SKM-1 (cell line): Measurements from ENCODE around the gene TRA2A.

Experiments
- DNase-seq: peaks from one replicate; lab custom pipeline; 2025; ENCODE audit not compliant: unreplicated experiment; lab: John Stamatoyannopoulos, UW

Gene TRA2A

GRCh38 chr7:23471106-23471859 is 60.5 kb downstream of the TRA2A start:
- no peak for DNase-seq

DNA sequence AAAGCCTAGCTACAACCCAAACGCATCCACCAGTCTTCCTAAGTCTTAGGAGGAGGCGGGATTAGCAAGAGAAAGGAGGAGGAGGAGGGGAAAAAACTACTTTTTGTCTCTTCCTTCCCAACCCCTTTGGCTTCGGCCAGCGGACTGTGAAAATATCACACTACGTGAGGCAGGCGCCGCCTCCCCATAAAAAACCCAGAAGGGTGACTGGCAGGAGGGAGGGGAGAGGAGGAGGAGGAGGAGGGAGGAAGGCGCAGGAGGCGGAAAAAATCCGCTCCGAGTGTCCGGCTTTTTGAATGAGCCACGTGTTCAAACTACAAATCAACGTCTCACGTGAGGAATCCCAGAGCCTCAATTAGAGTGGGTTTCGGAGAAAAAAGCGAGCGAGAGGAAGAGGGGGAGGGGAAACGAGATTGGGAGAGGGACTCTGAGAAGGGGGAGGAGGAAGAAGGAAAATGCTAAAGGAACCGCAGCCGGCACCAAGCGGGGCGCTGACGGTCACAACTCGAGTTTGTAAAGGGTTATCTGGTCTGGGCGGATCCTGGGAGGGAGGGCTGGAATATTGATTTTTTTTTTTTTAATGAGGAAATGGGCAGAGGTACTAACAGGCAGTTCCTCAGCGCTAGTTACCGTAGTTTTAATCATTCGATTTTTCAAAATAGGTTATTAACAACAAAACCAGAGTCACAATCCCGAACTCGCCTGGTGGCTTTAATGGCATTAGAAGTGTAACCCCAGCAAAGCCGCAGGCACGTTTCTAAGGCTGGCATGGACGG is 61.3 kb downstream of the TRA2A start, which contains the start of gene IGF2BP3:
TSS of gene IGF2BP3 (minus strand) at position 162 of the 776 bp plus-strand sequence. CDS start 381 bp downstream, outside the sequence.
- DNase-seq, result no peak

DNA sequence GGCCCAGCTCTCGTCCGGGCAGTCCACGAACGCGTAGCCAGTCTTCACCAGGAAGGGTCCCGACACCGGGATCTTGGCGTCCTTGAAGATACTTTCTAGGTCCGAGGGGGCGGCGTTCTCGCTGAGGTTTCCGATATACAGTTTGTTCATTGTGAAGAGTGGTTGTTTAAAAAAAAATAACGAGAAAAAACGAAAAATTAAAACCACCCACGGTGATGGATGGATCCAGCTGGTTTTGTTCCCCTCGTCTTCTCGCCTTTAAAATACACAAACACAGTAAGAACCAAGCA is 61.9 kb downstream of the TRA2A start:
- DNase-seq, result no peak

GRCh38 chr7:23469150-23469960 is 62.4 kb downstream of the TRA2A start:
- DNase-seq, result no peak

- DNase-seq, result no peak
These were observed 63.1 kb downstream of the TRA2A start for GRCh38 chr7:23468526-23469149.

DNA sequence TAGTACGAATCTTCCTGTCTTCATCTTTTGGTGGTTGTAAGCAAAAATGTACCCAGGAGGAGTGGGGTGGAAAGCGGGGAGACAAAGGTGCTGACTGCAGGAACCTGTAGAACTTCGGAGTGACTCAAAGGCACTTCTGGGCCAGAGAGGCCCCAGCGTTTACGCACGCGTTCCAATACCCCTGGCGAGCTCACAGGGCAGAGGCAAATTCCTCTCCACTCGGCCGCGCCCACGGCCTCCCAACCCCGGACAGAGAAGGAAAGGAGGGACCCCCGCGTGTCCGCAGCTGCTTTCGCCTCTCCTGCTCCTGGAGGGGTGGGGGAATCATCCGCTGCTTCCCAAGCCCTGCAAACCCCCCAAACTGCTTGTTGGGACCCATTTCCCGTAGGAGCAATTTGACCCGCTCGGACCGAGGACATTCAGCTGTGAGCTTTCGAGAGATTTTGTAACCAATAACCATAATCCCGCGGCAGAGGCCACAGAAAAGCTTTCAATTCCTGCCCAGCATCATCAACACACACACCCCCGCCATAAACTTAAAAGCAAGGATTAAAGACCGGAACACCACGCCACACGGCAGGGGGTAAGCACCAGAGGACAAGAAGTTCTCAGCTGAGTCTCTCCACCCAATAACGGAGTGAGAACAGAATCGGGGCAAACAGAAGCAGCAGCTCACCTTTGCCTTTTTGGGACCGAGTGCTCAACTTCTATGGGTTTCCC is 63.8 kb downstream of the TRA2A start:
- no peak for DNase-seq

- no peak for DNase-seq
These were observed 64.4 kb downstream of the TRA2A start for GRCh38 chr7:23467291-23467805.

DNA sequence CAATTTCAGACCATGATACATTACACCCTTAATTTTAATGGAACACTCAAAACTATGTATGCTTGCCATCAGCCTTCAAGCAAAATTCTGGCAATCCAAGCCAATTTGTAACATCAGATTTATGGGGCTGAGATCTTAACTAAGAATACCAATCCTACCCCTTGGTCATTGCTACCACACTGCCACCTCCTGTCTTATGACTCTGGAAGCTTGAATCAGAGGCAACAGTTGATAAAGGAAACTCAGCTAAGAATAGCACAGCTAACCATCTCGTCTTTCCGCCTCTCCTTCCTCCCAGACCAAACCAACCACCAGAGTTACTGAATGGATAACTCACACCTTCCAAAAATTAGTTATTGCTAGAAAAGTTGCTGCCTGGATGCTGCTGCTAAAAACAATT is 68.9 kb downstream of the TRA2A start:
- no peak for DNase-seq

- DNase-seq, result no peak
These were observed 73.7 kb downstream of the TRA2A start for GRCh38 chr7:23458044-23458443.

DNA sequence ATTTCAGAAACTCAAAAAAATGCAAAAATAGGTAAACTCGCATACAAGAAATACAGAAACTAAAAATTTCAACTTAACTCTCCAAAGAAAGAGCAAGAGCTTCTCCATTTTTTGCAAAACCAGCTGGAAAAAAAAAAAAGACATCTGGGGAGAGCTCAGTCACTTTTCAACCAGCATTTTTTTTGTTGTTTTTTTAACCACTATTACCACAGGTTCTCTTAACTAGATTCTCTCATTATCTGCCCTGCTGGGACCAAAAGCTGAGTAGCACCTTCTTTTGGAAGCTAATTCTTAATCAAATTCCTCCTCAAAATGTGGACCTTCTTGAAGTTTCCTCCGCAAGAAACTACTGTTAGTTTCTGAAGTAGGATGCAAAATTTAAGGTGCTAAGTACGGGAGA is 75.7 kb downstream of the TRA2A start:
- DNase-seq, result no peak

DNA sequence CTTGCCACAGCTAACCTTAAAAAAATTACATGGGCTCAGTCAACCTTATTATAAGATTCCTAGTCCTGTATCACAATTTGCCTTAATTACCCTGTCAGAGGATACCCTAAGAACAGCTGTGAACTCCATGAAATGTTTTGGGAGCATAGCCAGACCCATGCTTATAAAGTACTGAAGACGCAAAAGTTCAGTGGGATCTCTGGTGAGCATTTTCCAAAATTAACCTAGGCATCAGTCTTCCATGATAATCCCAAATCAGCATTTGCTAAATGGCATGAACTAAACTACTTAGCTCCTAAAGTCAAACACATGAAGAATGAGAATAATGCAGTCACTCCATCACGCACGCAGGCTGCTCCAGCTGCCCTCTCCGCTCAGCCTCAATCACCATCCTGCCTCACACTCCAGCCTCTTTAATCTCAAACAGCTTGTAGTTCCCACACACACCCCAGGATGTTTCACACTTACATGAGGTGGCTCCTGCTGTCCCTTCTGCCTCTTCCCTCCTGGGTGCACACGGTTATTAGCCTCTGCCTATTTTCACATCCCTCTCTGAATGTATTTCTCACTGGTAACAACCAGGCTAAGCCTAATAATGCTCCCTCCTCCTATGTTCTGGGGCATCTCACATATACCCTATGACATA is 76.8 kb downstream of the TRA2A start:
- DNase-seq, result no peak
